Endodermal cell (in vitro differentiated cells): Measurements from ENCODE around the gene SSBP2. TPM values are rescaled to one million over a fixed set of nuclear protein-coding genes. Genes with fewer than 3 reads are reported as not detected.

Experiments used
- DNase-seq: peaks from one replicate; pipeline ENCODE4 v3.0.0-alpha.2; 2017
- H3K27ac ChIP-seq: 2 replicates; pipeline ENCODE4 v1.5.1; 2013; ENCODE audit warnings: mild to moderate bottlenecking, low read depth, low read length, moderate library complexity
- H3K27me3 ChIP-seq: 2 replicates; pipeline ENCODE4 v1.6.1; 2013; ENCODE audit warnings: mild to moderate bottlenecking, low read length, moderate library complexity; ENCODE audit not compliant: insufficient read depth, control insufficient read depth, poor library complexity, severe bottlenecking
- H3K36me3 ChIP-seq: 2 replicates; pipeline ENCODE4 v1.7.0; 2013; ENCODE audit warnings: mild to moderate bottlenecking, low read length, moderate library complexity; ENCODE audit not compliant: control insufficient read depth, insufficient read depth
- H3K4me1 ChIP-seq: one replicate; pipeline ENCODE4 v1.7.0; 2013; ENCODE audit warnings: low read length; ENCODE audit not compliant: control insufficient read depth, insufficient read depth
- H3K4me3 ChIP-seq: 2 replicates; pipeline ENCODE4 v1.5.1; 2013; ENCODE audit warnings: mild to moderate bottlenecking, low read length, moderate library complexity
- H3K9ac ChIP-seq: 2 replicates; pipeline ENCODE4 v1.6.1; 2013; ENCODE audit warnings: mild to moderate bottlenecking, low read length, moderate library complexity; ENCODE audit not compliant: poor library complexity, severe bottlenecking; ENCODE audit errors: extremely low read depth
- H3K9me3 ChIP-seq: 2 replicates; pipeline ENCODE4 v1.6.1; 2013; ENCODE audit warnings: mild to moderate bottlenecking, low read length, moderate library complexity; ENCODE audit not compliant: control insufficient read depth
- H3K27ac Mint-ChIP-seq: 2 replicates; pipeline ENCODE4 v1.8.0; 2020; ENCODE audit warnings: mixed read lengths
- H3K27me3 Mint-ChIP-seq: 2 replicates; pipeline ENCODE4 v1.8.0; 2021; ENCODE audit warnings: mild to moderate bottlenecking, mixed read lengths; ENCODE audit not compliant: insufficient read depth
- H3K36me3 Mint-ChIP-seq: 2 replicates; pipeline ENCODE4 v1.8.0; 2020; ENCODE audit warnings: low read depth, mixed read lengths
- H3K4me1 Mint-ChIP-seq: 2 replicates; pipeline ENCODE4 v1.8.0; 2020; ENCODE audit warnings: mixed read lengths
- H3K4me3 Mint-ChIP-seq: 2 replicates; pipeline ENCODE4 v1.8.0; 2020; ENCODE audit warnings: mild to moderate bottlenecking, moderate library complexity, mixed read lengths
- H3K9me3 Mint-ChIP-seq: 2 replicates; pipeline ENCODE4 v1.8.0; 2020; ENCODE audit warnings: mild to moderate bottlenecking, mixed read lengths
- WGBS, 2 experiments: methylation state at CpG; one replicate each; pipeline versions ENCODE4 v1.1.5 to v1.1.7; 2013; ENCODE audit warnings: missing lambda C conversion rate in 2 of 2, mixed read lengths in 1 of 2; ENCODE audit not compliant: insufficient coverage in 1 of 2, insufficient read length in 1 of 2; 5-methylcytosine and 5-hydroxymethylcytosine counted together
- total RNA-seq, 2 donors: library from RNA; stranded (reverse); fragmentation: NEBNext Ultra II Directional in 1 of 2; extraction: Animal tissue kit (Norgen Biotek cat#: 25700) in 1 of 2; gene quantifications; 2 replicates in 1 of 2; 3 replicates in 1 of 2; pipeline ENCODE4 v1.2.1, GENCODE V29; 2021
- TF ChIP-seq, protein P1 (sequence below): fragments of 200-600 bp; sonication (generic); conservative IDR thresholded peaks from 2 replicates; pipeline ENCODE4 v1.5.0; 2021; ENCODE audit warnings: antibody characterized with exemption, mild to moderate bottlenecking

SSBP2 gene
- total RNA-seq, 2 donors from 2014 or later, result 27.5 to 30.2 TPM

- no peaks in the 10 kb centered on the region for H3K36me3 Mint-ChIP-seq
- H3K27ac ChIP-seq, result no peak overlapping the region
- no peaks in the 10 kb centered on the region for H3K27me3 ChIP-seq
- TF ChIP-seq, protein P1, sequence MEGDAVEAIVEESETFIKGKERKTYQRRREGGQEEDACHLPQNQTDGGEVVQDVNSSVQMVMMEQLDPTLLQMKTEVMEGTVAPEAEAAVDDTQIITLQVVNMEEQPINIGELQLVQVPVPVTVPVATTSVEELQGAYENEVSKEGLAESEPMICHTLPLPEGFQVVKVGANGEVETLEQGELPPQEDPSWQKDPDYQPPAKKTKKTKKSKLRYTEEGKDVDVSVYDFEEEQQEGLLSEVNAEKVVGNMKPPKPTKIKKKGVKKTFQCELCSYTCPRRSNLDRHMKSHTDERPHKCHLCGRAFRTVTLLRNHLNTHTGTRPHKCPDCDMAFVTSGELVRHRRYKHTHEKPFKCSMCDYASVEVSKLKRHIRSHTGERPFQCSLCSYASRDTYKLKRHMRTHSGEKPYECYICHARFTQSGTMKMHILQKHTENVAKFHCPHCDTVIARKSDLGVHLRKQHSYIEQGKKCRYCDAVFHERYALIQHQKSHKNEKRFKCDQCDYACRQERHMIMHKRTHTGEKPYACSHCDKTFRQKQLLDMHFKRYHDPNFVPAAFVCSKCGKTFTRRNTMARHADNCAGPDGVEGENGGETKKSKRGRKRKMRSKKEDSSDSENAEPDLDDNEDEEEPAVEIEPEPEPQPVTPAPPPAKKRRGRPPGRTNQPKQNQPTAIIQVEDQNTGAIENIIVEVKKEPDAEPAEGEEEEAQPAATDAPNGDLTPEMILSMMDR, result no peak
- WGBS, 2 experiments, result 88% methylated on average over 2 of the region's 2 CpGs; no CpG with 5 or more reads in 1 of the 2 experiments
- no peak overlapping the region for H3K4me3 Mint-ChIP-seq
- no peaks in the 10 kb centered on the region for H3K27me3 Mint-ChIP-seq
- H3K9ac ChIP-seq, result no peak overlapping the region
- H3K4me3 ChIP-seq, result no peak overlapping the region
- no peaks in the 10 kb centered on the region for H3K9me3 ChIP-seq
- H3K9me3 Mint-ChIP-seq, result no peaks in the 10 kb centered on the region
- H3K4me1 ChIP-seq, result no peaks in the 10 kb centered on the region
- no peaks in the 10 kb centered on the region for H3K36me3 ChIP-seq
- H3K4me1 Mint-ChIP-seq, result peaks cover 11% of the 10 kb centered on the region
- no peak for DNase-seq
- H3K27ac Mint-ChIP-seq, result peak overlapping the region; percentile 69
These were observed 217.1 kb downstream of the SSBP2 start for GRCh38 chr5:81533629-81534405.

DNA sequence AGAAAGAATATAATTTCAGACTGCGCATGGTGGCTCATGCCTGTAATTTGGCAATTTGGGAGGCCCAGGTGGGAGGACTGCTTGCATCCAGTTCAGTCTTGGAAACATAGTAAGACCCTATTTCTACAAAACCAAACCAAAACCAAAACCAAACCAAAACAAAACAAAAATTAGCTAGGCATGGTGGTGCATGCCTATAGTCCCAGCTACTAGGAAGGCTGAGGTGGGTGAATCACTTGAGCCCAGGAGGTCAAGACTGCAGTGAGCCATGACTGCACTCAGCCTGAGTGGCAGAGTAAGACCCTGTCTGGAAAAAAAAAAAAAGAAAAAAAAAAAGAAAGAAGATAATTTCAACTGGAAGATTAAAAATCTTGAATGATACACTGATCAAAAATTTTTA, 220.0 kb downstream of the SSBP2 start:
- Histone ChIP-seq H3K27ac (no peak overlapping the region), H3K4me1 (no peaks in the 10 kb centered on the region), H3K36me3 (no peaks in the 10 kb centered on the region), H3K9ac (no peak overlapping the region), H3K4me3 (no peak overlapping the region), H3K27me3 (no peaks in the 10 kb centered on the region), H3K9me3 (no peaks in the 10 kb centered on the region)
- DNase-seq, result no peak
- TF ChIP-seq, protein P1, result no peak
- H3K9me3 Mint-ChIP-seq, result no peaks in the 10 kb centered on the region
- no peaks in the 10 kb centered on the region for H3K36me3 Mint-ChIP-seq
- no peak overlapping the region for H3K4me3 Mint-ChIP-seq
- WGBS, 2 experiments, result 100% methylated on average over 1 of the region's 1 CpG; no CpG with 5 or more reads in 1 of the 2 experiments
- no peaks in the 10 kb centered on the region for H3K27me3 Mint-ChIP-seq
- no peak overlapping the region for H3K27ac Mint-ChIP-seq
- H3K4me1 Mint-ChIP-seq, result peaks cover 11% of the 10 kb centered on the region

- Mint-ChIP-seq H3K9me3 (no peaks in the 10 kb centered on the region), H3K36me3 (no peaks in the 10 kb centered on the region), H3K4me3 (no peak overlapping the region), H3K4me1 (peaks cover 5% of the 10 kb centered on the region), H3K27ac (no peak overlapping the region), H3K27me3 (no peaks in the 10 kb centered on the region)
- TF ChIP-seq, protein P1, result no peak
- no peak for DNase-seq
- H3K36me3 ChIP-seq, result no peaks in the 10 kb centered on the region
- WGBS, 2 experiments, result 96% methylated on average over 2 of the region's 2 CpGs; no CpG with 5 or more reads in 1 of the 2 experiments
- H3K9me3 ChIP-seq, result no peaks in the 10 kb centered on the region
- no peak overlapping the region for H3K9ac ChIP-seq
- H3K27ac ChIP-seq, result no peak overlapping the region
- H3K4me1 ChIP-seq, result peaks cover 5% of the 10 kb centered on the region
- no peaks in the 10 kb centered on the region for H3K27me3 ChIP-seq
- H3K4me3 ChIP-seq, result no peak overlapping the region
These were observed 225.2 kb downstream of the SSBP2 start for GRCh38 chr5:81525690-81526089.
